Prostate gland (tissue), 2 donors: ENCODE data around the gene ADARB2. TPM values are rescaled to one million over a fixed set of nuclear protein-coding genes. Genes with fewer than 3 reads are reported as not detected.
"Not testable (repeated sequence)": the region's sequence is repeated elsewhere in the genome, so short reads cannot be mapped to it uniquely, and the experiment has no call there.

Source experiments
- DNase-seq: peaks from one replicate; pipeline ENCODE4 v3.0.0-alpha.2; 2019; ENCODE audit warnings: low spot score
- H3K27ac ChIP-seq, 2 donors: fragments of 200-600 bp; sonication (generic); 2 replicates each; pipeline ENCODE4 v1.5.1; 2017 to 2019
- H3K27me3 ChIP-seq: fragments of 200-600 bp; sonication (generic); replicated peaks from 2 replicates; pipeline ENCODE4 v1.5.1; 2019; ENCODE audit not compliant: insufficient read depth
- H3K36me3 ChIP-seq, 2 donors: fragments of 200-600 bp; sonication (generic); 1 replicate in 1 of 2; 2 replicates in 1 of 2; pipeline versions ENCODE4 v1.5.1 to v1.8.1; 2017 to 2019
- H3K4me1 ChIP-seq: fragments of 200-600 bp; sonication (generic); replicated peaks from 2 replicates; pipeline ENCODE4 v1.5.1; 2019
- H3K4me3 ChIP-seq, 2 donors: fragments of 200-600 bp; sonication (generic); 2 replicates each; pipeline ENCODE4 v1.5.1; 2017 to 2019
- H3K9me3 ChIP-seq: fragments of 200-600 bp; sonication (generic); 2 replicates; pipeline ENCODE4 v1.5.1; 2017
- POLR2A ChIP-seq: fragments of 450-650 bp; IDR thresholded peaks from one replicate; pipeline ENCODE4 v1.6.1; 2016; ENCODE audit warnings: antibody characterized with exemption, mild to moderate bottlenecking
- POLR2AphosphoS5 ChIP-seq: sonication (generic); formaldehyde crosslinking; IDR thresholded peaks from one replicate; pipeline ENCODE4 v1.6.1; 2017; ENCODE audit warnings: antibody characterized with exemption
- WGBS: methylation state at CpG from one replicate; pipeline ENCODE4 v1.1.5; 2018; 5-methylcytosine and 5-hydroxymethylcytosine counted together
- intact Hi-C: fragments of 100-400 bp; cut with DNase I; formaldehyde crosslinking; loops from one replicate; pipeline ENCODE4 v1.14.2; 2022
- total RNA-seq, 2 donors: library from RNA; depleted of rRNA; stranded (reverse); fragments of >200 nt; gene quantifications; one replicate each; pipeline ENCODE4 v1.1.0, GENCODE V29; 2016
- TF ChIP-seq, protein P1 (sequence below), 4 experiments: fragments of 200-600 bp in 2 of 4; fragments of 450-650 bp in 2 of 4; sonication (generic) in 2 of 4; IDR thresholded peaks; 1 replicate in 3 of 4; 2 replicates in 1 of 4; pipeline ENCODE4 v1.5.1; 2016 to 2019; ENCODE audit warnings: antibody characterized with exemption in 4 of 4, mild to moderate bottlenecking in 2 of 4, moderate library complexity in 2 of 4

Gene ADARB2
- total RNA-seq, 2 donors from 2014 or later: 0.36 to 10.5 TPM

DNA sequence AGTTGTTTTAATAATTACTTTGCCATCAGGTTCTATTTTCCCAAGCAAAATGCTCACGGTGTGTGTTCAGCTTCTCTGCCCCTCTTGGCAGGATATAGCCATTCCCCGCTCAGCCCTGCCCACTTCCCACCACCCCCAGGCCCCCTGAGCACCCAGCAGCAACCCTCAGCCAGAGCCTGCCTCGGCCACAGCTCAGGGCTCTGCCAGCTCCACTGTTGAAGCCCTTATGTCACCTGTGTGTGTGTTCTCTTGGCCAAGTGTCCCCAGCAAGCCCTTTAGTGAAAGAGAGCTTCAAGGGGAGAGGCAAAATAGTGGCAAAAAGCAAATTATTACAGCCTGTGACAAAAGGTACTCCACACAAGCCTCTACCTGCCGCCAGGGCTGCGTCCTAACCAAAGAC lies 275.3 kb downstream of the ADARB2 start:
- H3K4me1 ChIP-seq: no peaks in the 10 kb centered on the region
- H3K27ac ChIP-seq: no peak overlapping the region
- DNase-seq: no peak
- H3K9me3 ChIP-seq: no peaks in the 10 kb centered on the region
- TF ChIP-seq POLR2A (no peak), POLR2AphosphoS5 (no peak)
- TF ChIP-seq, protein P1, sequence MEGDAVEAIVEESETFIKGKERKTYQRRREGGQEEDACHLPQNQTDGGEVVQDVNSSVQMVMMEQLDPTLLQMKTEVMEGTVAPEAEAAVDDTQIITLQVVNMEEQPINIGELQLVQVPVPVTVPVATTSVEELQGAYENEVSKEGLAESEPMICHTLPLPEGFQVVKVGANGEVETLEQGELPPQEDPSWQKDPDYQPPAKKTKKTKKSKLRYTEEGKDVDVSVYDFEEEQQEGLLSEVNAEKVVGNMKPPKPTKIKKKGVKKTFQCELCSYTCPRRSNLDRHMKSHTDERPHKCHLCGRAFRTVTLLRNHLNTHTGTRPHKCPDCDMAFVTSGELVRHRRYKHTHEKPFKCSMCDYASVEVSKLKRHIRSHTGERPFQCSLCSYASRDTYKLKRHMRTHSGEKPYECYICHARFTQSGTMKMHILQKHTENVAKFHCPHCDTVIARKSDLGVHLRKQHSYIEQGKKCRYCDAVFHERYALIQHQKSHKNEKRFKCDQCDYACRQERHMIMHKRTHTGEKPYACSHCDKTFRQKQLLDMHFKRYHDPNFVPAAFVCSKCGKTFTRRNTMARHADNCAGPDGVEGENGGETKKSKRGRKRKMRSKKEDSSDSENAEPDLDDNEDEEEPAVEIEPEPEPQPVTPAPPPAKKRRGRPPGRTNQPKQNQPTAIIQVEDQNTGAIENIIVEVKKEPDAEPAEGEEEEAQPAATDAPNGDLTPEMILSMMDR (IDR thresholded peaks at IDR 0.05): no peak
- no peak overlapping the region for H3K4me3 ChIP-seq
- H3K36me3 ChIP-seq: no peaks in the 10 kb centered on the region
- intact Hi-C loops: no loop called here
- no peaks in the 10 kb centered on the region for H3K27me3 ChIP-seq
- 59% methylated on average over 5 of the region's 5 CpGs for WGBS

DNA sequence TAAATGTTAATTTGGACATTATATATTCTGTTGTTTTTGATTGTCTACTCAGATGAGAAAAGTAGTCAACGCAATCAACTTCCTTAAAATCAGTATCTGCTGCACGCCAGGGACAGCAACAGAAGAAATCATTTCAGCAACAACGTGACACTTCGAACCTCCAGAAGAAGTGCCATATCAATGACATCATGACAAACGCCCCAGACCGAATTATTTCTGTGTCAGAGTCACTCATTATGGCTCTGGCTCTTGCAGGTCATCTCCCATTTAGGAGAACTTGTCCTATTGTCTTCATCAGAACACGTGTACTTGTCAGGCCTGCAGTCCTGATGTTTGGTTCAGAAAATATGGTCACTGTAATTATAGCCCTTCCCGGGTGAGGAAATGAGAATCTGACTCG lies 276.3 kb downstream of the ADARB2 start:
- H3K36me3 ChIP-seq: no peaks in the 10 kb centered on the region
- no peak for DNase-seq
- H3K4me1 ChIP-seq: no peaks in the 10 kb centered on the region
- no peaks in the 10 kb centered on the region for H3K9me3 ChIP-seq
- TF ChIP-seq, protein P1 (IDR thresholded peaks at IDR 0.05): no peak
- no peak for TF ChIP-seq POLR2A
- TF ChIP-seq POLR2AphosphoS5: no peak
- no peak overlapping the region for H3K27ac ChIP-seq
- intact Hi-C loops: no loop called here
- H3K4me3 ChIP-seq: no peak overlapping the region
- 68% methylated on average over 9 of the region's 9 CpGs for WGBS
- H3K27me3 ChIP-seq: no peaks in the 10 kb centered on the region

DNA sequence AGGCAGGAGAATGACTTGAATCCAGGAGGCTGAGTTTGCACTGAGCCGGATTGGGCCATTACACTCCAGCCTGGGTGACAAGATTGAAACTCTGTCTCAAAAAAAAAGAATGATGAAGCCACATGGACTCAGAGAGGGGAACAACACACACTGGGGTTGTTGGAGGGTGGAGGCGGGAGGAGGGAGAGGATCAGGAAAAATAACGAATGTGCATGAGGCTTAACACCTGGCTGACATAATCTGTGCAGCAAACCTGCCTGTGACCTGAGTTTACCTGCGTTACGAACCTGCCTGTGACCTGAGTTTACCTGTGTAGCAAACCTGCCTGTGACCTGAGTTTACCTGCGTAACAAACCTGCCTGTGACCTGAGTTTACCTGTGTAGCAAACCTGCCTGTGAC lies 277.7 kb downstream of the ADARB2 start:
- H3K9me3 ChIP-seq, H3K4me3 ChIP-seq, H3K4me1 ChIP-seq, intact Hi-C loops, H3K36me3 ChIP-seq, DNase-seq, H3K27me3 ChIP-seq, H3K27ac ChIP-seq: not testable (repeated sequence)
- 74% methylated on average over 6 of the region's 6 CpGs for WGBS

DNA sequence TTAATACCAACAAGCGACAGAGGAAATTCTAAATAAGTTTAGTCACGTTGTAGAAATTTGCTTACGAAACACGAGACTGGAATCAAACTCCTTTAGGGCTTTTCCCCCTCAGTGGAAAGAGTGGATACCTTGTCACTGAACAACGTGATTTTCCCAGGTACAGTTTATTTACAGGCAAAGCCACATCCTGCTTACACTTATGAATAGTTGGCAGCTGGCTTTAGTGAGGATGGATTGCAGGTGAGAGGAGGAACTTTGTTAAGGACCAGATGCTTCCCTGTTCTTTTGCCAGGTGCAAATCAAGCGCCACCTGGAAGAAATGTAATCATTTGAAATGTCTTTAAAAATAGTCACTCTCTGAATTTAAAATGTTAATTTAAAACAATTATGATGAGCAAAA lies 282.4 kb downstream of the ADARB2 start:
- Histone ChIP-seq H3K4me1 (no peaks in the 10 kb centered on the region), H3K9me3 (no peaks in the 10 kb centered on the region), H3K27ac (no peak overlapping the region), H3K27me3 (no peaks in the 10 kb centered on the region), H3K36me3 (no peaks in the 10 kb centered on the region), H3K4me3 (no peak overlapping the region)
- intact Hi-C loops: no loop called here
- DNase-seq: no peak
- WGBS: 40% methylated on average over 6 of the region's 6 CpGs
- TF ChIP-seq POLR2AphosphoS5: no peak
- TF ChIP-seq, protein P1 (IDR thresholded peaks at IDR 0.05): no peak
- no peak for TF ChIP-seq POLR2A

DNA sequence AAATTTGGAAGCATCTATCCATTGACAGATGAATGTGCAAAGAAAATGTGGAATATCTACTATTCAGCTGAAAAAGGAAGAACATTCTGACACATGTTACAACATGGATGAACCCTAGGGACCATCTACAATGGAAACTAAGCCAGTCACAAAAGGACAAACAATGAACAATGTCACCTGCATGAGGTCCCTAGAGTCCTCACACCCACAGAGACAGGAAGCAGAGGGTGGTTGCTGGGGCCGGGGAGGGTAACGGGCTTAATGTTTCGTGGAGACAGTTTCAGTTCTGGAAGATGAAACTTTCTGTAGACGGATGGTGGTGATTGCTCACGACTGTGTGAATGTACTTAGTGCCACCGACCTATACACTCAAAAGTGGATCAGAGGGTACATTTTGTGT lies 282.9 kb downstream of the ADARB2 start:
- Histone ChIP-seq H3K4me1 (no peaks in the 10 kb centered on the region), H3K4me3 (no peak overlapping the region), H3K27ac (no peak overlapping the region), H3K27me3 (no peaks in the 10 kb centered on the region), H3K9me3 (no peaks in the 10 kb centered on the region), H3K36me3 (no peaks in the 10 kb centered on the region)
- intact Hi-C loops: no loop called here
- whole genome bisulfite sequencing: 71% methylated on average over 6 of the region's 6 CpGs
- TF ChIP-seq POLR2AphosphoS5: no peak
- TF ChIP-seq POLR2A: no peak
- TF ChIP-seq, protein P1 (IDR thresholded peaks at IDR 0.05): no peak
- no peak for DNase-seq
